Endothelial cell (in vitro differentiated cells): Measurements from ENCODE around the gene DNAJC7. TPM values are rescaled to one million over a fixed set of nuclear protein-coding genes. Genes with fewer than 3 reads are reported as not detected.

Source experiments
- DNase-seq: peaks from one replicate; pipeline ENCODE4 v3.0.0; 2021; ENCODE audit warnings: low spot score
- H3K27ac Mint-ChIP-seq: one replicate; pipeline ENCODE4 v1.8.0; 2021; ENCODE audit warnings: mixed read lengths, inconsistent platforms; ENCODE audit not compliant: unreplicated experiment
- H3K27me3 Mint-ChIP-seq: one replicate; pipeline ENCODE4 v1.8.0; 2021; ENCODE audit warnings: mild to moderate bottlenecking, moderate library complexity, mixed read lengths, inconsistent platforms; ENCODE audit not compliant: unreplicated experiment
- H3K36me3 Mint-ChIP-seq: one replicate; pipeline ENCODE4 v1.8.0; 2021; ENCODE audit warnings: mild to moderate bottlenecking, low read depth, mixed read lengths, inconsistent platforms; ENCODE audit not compliant: unreplicated experiment
- H3K4me1 Mint-ChIP-seq: one replicate; pipeline ENCODE4 v1.8.0; 2021; ENCODE audit warnings: mild to moderate bottlenecking, mixed read lengths, inconsistent platforms; ENCODE audit not compliant: unreplicated experiment
- H3K4me3 Mint-ChIP-seq: one replicate; pipeline ENCODE4 v1.8.0; 2021; ENCODE audit warnings: mild to moderate bottlenecking, mixed read lengths, inconsistent platforms; ENCODE audit not compliant: unreplicated experiment
- H3K9me3 Mint-ChIP-seq: one replicate; pipeline ENCODE4 v1.8.0; 2021; ENCODE audit warnings: mixed read lengths, inconsistent platforms; ENCODE audit not compliant: unreplicated experiment
- CTCF ChIP-seq: fragments of 200-600 bp; sonication (generic); IDR thresholded peaks from one replicate; pipeline ENCODE4 v1.5.0; 2021; ENCODE audit warnings: antibody characterized with exemption; ENCODE audit not compliant: unreplicated experiment
- total RNA-seq: library from RNA; stranded (reverse); fragmentation: NEBNext Ultra II Directional; extraction: Animal tissue kit (Norgen Biotek cat#: 25700); gene quantifications from one replicate; pipeline ENCODE4 v1.2.1, GENCODE V29; 2021; ENCODE audit not compliant: unreplicated experiment

The DNAJC7 gene
- total RNA-seq, 1 donor from 2014 or later: 92.8 TPM

GRCh38 chr17:42041619-42042018 lies 24.4 kb upstream of the DNAJC7 start:
- no peaks in the 10 kb centered on the region for H3K36me3 Mint-ChIP-seq
- H3K27ac Mint-ChIP-seq: no peak overlapping the region
- H3K27me3 Mint-ChIP-seq: no peaks in the 10 kb centered on the region
- no peak for TF ChIP-seq CTCF
- no peaks in the 10 kb centered on the region for H3K9me3 Mint-ChIP-seq
- peak overlapping the region; percentile 47 for H3K4me3 Mint-ChIP-seq
- no peak for DNase-seq
- no peaks in the 10 kb centered on the region for H3K4me1 Mint-ChIP-seq

GRCh38 chr17:42040818-42041217 lies 23.6 kb upstream of the DNAJC7 start:
- TF ChIP-seq CTCF: no peak
- no peaks in the 10 kb centered on the region for H3K4me1 Mint-ChIP-seq
- H3K4me3 Mint-ChIP-seq: no peak overlapping the region
- H3K36me3 Mint-ChIP-seq: no peaks in the 10 kb centered on the region
- H3K27me3 Mint-ChIP-seq: no peaks in the 10 kb centered on the region
- no peak for DNase-seq
- H3K27ac Mint-ChIP-seq: no peak overlapping the region
- H3K9me3 Mint-ChIP-seq: no peaks in the 10 kb centered on the region

GRCh38 chr17:42039794-42040763 lies 22.8 kb upstream of the DNAJC7 start:
- H3K9me3 Mint-ChIP-seq: no peaks in the 10 kb centered on the region
- no peak overlapping the region for H3K27ac Mint-ChIP-seq
- no peaks in the 10 kb centered on the region for H3K27me3 Mint-ChIP-seq
- no peaks in the 10 kb centered on the region for H3K36me3 Mint-ChIP-seq
- no peak for TF ChIP-seq CTCF
- no peak overlapping the region for H3K4me3 Mint-ChIP-seq
- no peaks in the 10 kb centered on the region for H3K4me1 Mint-ChIP-seq
- no peak for DNase-seq

- no peaks in the 10 kb centered on the region for H3K9me3 Mint-ChIP-seq
- TF ChIP-seq CTCF: no peak
- no peak overlapping the region for H3K27ac Mint-ChIP-seq
These were observed 21.2 kb upstream of the DNAJC7 start for GRCh38 chr17:42038221-42038973.

More at GRCh38 chr17:42038221-42038973, 21.2 kb upstream of the DNAJC7 start:
- H3K4me1 Mint-ChIP-seq: no peaks in the 10 kb centered on the region
- no peak for DNase-seq
- no peaks in the 10 kb centered on the region for H3K36me3 Mint-ChIP-seq
- H3K4me3 Mint-ChIP-seq: no peak overlapping the region
- H3K27me3 Mint-ChIP-seq: no peaks in the 10 kb centered on the region
